ENCODE data around the gene PLEKHG4. TPM values are rescaled to one million over a fixed set of nuclear protein-coding genes. Genes with fewer than 3 reads are reported as not detected.

Gene PLEKHG4
- total RNA-seq, 1 experiment from 2014 or later = 38.5 TPM

DNA sequence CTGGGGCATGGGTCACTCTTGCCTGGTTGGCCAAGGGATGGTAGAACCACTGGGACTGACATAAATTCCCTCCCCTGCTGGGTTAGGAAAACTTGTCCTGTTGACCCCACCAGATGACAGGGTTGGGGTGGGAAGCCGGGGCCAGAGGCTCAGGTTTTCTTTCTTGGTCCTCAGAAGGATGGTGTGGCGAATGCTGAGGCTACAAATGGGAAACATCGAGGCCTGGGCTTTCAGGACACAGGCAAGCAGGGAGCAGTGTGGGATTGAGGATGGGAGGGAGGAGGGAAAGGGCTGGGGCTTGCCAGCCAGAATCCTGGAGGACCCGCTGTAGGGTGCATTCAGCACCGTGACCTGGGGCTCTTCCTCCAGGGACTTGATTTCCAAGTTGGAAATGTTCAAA, 14.5 kb upstream of the PLEKHG4 start:
- Histone ChIP-seq H3K4me1 (ENCODE audit: control insufficient read depth in 1 of 2, insufficient read depth in 2 of 2, low read length in 2 of 2) (peaks cover 27 to 31% of the 10 kb centered on the region in 2 experiments), H3K9me2 (ENCODE audit: insufficient read depth) (no peaks in the 10 kb centered on the region), H3K9me3 (ENCODE audit: control insufficient read depth in 1 of 2, insufficient read depth in 1 of 2, low read depth in 1 of 2, low read length in 2 of 2) (no peaks in the 10 kb centered on the region), H3K79me2 (ENCODE audit: insufficient read depth, low read length) (no peaks in the 10 kb centered on the region), H3K36me3 (ENCODE audit: control insufficient read depth in 1 of 2, insufficient read depth in 2 of 2, low read length in 2 of 2) (no peaks in the 10 kb centered on the region), H3K9ac (ENCODE audit: low read length) (no peak overlapping the region), H3K27me3 (ENCODE audit: insufficient read depth, low read length) (no peaks in the 10 kb centered on the region), H3K27ac (ENCODE audit: low read depth, low read length) (no peak overlapping the region), H2AFZ (ENCODE audit: low read depth, low read length, poor library complexity, severe bottlenecking) (no peak overlapping the region), H4K20me1 (ENCODE audit: insufficient read depth) (no peaks in the 10 kb centered on the region), H3K4me3 (replicated peaks in 1 of 2; ENCODE audit: low read depth in 1 of 2, low read length in 2 of 2) (no peak overlapping the region), H3K4me2 (ENCODE audit: low read length) (no peak overlapping the region)
- RAD21 ChIA-PET (ENCODE audit: low non-redundant PET in 1 of 2, low total read pairs in 2 of 2, uncharacterized antibody in 2 of 2, unreplicated experiment in 2 of 2) = no interaction called here
- intact Hi-C loops (cut with micrococcal nuclease) = loop anchor here (5.0 kb wide), 1 partner anchor 132 kb away; no protein-coding TSS in a partner anchor
- no peak for DNase-seq (ENCODE audit: low read depth, low spot score)
- POLR2A ChIA-PET = no interaction called here
- CTCF ChIA-PET = no interaction called here
- ATAC-seq = no peak
- BruUV-seq (replicated peaks) = no TSS peak
- TF ChIP-seq EZH2 (IDR thresholded peaks at IDR 0.05) (no peak), CEBPB (IDR thresholded peaks at IDR 0.05; ENCODE audit: low read depth) (no peak), EZH2phosphoT487 (IDR thresholded peaks at IDR 0.05; ENCODE audit: borderline replicate concordance) (no peak), ATF3 (IDR thresholded peaks at IDR 0.05) (no peak), SRF (IDR thresholded peaks at IDR 0.05; ENCODE audit: low read depth) (no peak), YY1 (IDR thresholded peaks at IDR 0.05; ENCODE audit: extremely low read depth, insufficient replicate concordance, low read depth, low read length) (no peak), POLR2AphosphoS5 (IDR thresholded peaks at IDR 0.05; ENCODE audit: low read depth, low read length) (no peak), JUND (IDR thresholded peaks at IDR 0.05) (no peak), FOSL1 (IDR thresholded peaks at IDR 0.05; ENCODE audit: low read depth) (no peak), POLR2A (IDR thresholded peaks at IDR 0.05; ENCODE audit: borderline replicate concordance, extremely low read depth, insufficient read depth, insufficient read length) (no peak), TCF7L2 (IDR thresholded peaks at IDR 0.05; ENCODE audit: borderline replicate concordance, extremely low read depth, insufficient read depth, insufficient read length) (no peak), RAD21 (IDR thresholded peaks at IDR 0.05; ENCODE audit: low read depth) (no peak), CBX3 (IDR thresholded peaks at IDR 0.05; ENCODE audit: low read depth) (no peak), ZNF274 (IDR thresholded peaks at IDR 0.05; ENCODE audit: low read depth, low read length) (no peak), SP1 (IDR thresholded peaks at IDR 0.05; ENCODE audit: low read depth) (no peak), ZFX (IDR thresholded peaks at IDR 0.05) (no peak), ZBTB33 (IDR thresholded peaks at IDR 0.05; ENCODE audit: extremely low read depth, insufficient replicate concordance, low read length) (no peak), EGR1 (IDR thresholded peaks at IDR 0.05; ENCODE audit: low read depth) (no peak), SIN3A (IDR thresholded peaks at IDR 0.05; ENCODE audit: low read depth) (no peak)
- TF ChIP-seq, protein P1, sequence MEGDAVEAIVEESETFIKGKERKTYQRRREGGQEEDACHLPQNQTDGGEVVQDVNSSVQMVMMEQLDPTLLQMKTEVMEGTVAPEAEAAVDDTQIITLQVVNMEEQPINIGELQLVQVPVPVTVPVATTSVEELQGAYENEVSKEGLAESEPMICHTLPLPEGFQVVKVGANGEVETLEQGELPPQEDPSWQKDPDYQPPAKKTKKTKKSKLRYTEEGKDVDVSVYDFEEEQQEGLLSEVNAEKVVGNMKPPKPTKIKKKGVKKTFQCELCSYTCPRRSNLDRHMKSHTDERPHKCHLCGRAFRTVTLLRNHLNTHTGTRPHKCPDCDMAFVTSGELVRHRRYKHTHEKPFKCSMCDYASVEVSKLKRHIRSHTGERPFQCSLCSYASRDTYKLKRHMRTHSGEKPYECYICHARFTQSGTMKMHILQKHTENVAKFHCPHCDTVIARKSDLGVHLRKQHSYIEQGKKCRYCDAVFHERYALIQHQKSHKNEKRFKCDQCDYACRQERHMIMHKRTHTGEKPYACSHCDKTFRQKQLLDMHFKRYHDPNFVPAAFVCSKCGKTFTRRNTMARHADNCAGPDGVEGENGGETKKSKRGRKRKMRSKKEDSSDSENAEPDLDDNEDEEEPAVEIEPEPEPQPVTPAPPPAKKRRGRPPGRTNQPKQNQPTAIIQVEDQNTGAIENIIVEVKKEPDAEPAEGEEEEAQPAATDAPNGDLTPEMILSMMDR (IDR thresholded peaks at IDR 0.05 in 2 of 3, conservative IDR thresholded peaks at IDR 0.05 in 1 of 3; ENCODE audit: borderline replicate concordance in 1 of 3, insufficient read depth in 1 of 3, low read depth in 2 of 3, low read length in 2 of 3) = no peak

Measured in HCT116 (cell line).